ENCODE measurements around the gene LSP1.
"Not testable (repeated sequence)": the region's sequence is repeated elsewhere in the genome, so short reads cannot be mapped to it uniquely, and the experiment has no call there.

Gene LSP1, protein sequence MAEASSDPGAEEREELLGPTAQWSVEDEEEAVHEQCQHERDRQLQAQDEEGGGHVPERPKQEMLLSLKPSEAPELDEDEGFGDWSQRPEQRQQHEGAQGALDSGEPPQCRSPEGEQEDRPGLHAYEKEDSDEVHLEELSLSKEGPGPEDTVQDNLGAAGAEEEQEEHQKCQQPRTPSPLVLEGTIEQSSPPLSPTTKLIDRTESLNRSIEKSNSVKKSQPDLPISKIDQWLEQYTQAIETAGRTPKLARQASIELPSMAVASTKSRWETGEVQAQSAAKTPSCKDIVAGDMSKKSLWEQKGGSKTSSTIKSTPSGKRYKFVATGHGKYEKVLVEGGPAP

DNA sequence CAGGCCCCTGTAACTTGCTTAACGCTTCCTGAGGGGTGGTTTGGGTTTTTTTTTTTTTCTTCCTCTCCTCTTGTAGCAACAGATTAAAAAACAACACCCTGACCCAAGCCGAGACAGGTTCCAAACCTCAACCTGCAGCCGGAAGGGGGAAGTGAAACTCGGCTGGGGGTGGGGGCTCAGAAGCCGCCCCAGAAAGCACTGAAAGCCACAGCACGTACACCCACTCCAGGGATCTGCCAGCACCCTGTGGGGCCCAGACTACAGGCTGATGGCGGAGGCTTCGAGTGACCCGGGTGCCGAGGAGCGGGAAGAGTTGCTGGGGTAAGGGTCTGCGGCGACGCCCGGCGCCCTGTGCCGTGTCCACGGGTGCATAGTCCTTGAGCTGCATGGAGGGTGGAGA lies at the start of gene LSP1:
Gene LSP1, plus strand, starts transcription at position 208 of the 400 bp plus-strand sequence. Its CDS starts 61 bp downstream, at position 269.
- no peak for DNase-seq (ENCODE audit: low read depth)
- TF ChIP-seq, protein P1, sequence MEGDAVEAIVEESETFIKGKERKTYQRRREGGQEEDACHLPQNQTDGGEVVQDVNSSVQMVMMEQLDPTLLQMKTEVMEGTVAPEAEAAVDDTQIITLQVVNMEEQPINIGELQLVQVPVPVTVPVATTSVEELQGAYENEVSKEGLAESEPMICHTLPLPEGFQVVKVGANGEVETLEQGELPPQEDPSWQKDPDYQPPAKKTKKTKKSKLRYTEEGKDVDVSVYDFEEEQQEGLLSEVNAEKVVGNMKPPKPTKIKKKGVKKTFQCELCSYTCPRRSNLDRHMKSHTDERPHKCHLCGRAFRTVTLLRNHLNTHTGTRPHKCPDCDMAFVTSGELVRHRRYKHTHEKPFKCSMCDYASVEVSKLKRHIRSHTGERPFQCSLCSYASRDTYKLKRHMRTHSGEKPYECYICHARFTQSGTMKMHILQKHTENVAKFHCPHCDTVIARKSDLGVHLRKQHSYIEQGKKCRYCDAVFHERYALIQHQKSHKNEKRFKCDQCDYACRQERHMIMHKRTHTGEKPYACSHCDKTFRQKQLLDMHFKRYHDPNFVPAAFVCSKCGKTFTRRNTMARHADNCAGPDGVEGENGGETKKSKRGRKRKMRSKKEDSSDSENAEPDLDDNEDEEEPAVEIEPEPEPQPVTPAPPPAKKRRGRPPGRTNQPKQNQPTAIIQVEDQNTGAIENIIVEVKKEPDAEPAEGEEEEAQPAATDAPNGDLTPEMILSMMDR (IDR thresholded peaks at IDR 0.05; ENCODE audit: insufficient read depth, low read depth, low read length, missing control alignments), result no peak
- H3K4me3 ChIP-seq (ENCODE audit: low read length), result no peak within 1 kb of the TSS

DNA sequence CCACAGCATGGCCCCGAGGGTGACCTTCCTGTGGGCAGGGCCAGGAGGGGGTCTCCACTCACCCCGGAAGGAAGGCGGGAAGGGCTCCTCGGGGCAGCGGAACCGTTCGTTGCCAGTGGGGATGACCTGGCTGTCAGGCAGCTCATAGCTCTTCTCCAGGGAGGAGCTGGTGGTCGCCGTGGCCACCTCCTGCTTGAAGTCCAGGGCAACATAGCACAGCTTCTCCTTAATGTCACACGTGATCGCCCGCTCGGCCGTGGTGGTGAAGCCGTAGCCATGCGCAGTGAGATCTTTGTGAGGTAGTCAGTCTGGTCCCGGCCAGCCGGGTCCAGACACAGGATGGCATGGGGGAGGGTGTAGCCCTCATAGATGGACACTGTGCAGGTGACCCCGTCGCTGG lies 49.6 kb upstream of the LSP1 start:
- H3K4me3 ChIP-seq (ENCODE audit: low read length), result no peak overlapping the region
- TF ChIP-seq, protein P1 (IDR thresholded peaks at IDR 0.05; ENCODE audit: insufficient read depth, low read depth, low read length, missing control alignments), result no peak
- DNase-seq (ENCODE audit: low read depth), result no peak

DNA sequence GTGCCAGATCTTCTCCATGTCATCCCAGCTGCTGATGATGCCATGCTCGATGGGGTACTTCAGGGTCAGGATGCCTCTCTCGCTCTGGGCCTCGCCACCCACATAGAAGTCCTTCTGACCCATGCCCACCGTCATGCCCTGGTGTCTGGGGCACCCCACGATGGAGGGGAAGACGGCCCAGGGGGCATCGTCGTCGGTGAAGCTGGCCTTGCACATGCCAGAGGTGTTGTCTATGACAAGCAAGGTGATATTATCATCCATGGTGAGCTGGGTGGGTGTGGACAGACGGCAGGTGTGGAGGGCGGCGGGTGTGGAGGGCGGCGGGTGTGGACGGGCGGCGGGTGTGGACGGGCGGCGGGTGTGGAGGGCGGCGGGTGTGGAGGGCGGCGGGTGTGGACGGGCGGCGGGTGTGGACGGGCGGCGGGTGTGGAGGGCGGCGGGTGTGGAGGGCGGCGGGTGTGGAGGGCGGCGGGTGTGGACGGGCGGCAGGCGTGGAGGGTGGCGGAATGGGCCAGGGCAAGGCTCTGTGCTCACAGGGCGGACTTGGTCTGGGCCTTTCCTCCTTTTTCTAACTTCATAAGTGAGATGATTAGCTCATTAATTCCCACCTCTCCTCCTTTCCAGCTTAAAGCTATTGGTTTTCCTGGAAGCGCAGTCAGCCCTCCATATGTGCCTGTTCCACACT lies 48.9 kb upstream of the LSP1 start:
- DNase-seq (ENCODE audit: low read depth), result not testable (repeated sequence)

DNA sequence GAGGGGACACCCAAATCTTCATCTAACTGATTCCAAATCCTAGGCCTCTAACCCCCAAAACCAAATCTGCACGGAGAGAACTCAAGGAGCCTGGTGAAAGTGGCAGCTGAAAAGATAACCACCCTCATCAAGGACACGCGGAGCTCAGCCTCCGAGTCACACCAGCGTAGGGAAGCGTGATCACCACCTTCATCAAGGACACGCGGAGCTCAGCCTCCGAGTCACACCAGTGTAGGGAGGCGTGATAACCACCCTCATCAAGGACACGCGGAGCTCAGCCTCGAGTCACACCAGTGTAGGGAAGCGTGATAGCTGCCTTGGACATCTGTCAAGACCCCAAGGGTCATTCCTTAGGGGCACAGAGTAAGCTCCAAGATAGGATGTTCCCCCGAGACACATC lies 47.4 kb upstream of the LSP1 start:
- no peak for DNase-seq (ENCODE audit: low read depth)
- TF ChIP-seq, protein P1 (IDR thresholded peaks at IDR 0.05; ENCODE audit: insufficient read depth, low read depth, low read length, missing control alignments), result no peak
- no peak overlapping the region for H3K4me3 ChIP-seq (ENCODE audit: low read length)

More for the DNA sequence above, 48.9 kb upstream of the LSP1 start:
- not testable (repeated sequence) for H3K4me3 ChIP-seq (ENCODE audit: low read length)

DNA sequence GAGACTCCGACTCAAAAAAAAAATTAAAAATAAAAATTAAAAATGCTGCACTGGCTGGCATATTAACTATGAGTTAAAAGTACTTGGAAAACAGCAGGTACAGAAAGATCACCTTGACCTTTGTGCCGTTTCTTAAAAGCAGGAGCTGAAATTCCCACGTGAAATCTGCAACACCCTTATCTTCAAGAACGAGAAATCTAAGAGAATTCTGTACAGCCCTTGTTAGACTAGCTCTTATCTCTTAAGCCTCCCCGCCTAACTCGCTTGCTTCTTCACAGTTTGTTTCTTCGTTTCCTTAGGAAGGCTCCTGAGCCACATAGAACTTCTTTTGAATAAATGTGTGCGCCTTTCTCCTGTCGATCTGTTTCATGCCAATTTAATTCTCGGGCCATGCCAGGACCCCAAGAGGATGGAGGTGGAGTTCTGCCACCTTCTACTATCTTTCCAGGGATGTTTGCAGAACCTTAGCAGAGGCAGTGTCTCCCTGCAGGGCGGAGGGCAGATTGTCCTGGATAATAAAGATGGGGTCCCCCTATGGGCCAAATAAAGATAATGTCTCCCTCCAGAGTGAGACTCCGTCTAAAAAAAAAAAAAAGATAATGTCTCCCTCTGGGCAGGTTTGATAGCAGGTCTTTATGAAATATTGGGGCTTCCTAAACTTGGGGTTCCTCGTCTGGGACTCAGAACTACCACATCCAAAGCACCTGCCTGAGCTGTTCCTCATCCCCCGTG lies 45.5 kb upstream of the LSP1 start:
- TF ChIP-seq, protein P1 (IDR thresholded peaks at IDR 0.05; ENCODE audit: insufficient read depth, low read depth, low read length, missing control alignments), result no peak
- DNase-seq (ENCODE audit: low read depth), result no peak
- no peak overlapping the region for H3K4me3 ChIP-seq (ENCODE audit: low read length)

DNA sequence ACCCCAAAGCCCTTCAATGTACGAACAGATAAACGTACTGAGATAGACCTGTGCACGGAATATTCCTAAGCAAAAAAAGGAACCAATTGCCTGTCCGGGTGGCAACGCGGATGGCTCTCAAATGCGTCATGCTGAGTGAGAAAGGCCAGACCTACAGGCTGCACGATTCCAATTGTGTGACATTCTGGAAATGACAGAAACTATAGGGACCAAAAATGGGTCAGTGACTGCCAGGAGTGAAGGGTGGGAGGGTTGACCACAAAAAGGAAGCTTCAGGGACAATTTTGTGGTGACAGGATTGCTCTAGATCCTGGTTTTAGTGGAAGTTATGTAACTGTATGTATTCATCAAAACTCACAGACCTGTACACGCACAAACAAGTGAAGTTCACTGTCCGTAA lies 42.1 kb upstream of the LSP1 start:
- no peak overlapping the region for H3K4me3 ChIP-seq (ENCODE audit: low read length)
- TF ChIP-seq, protein P1 (IDR thresholded peaks at IDR 0.05; ENCODE audit: insufficient read depth, low read depth, low read length, missing control alignments), result no peak
- DNase-seq (ENCODE audit: low read depth), result no peak

DNA sequence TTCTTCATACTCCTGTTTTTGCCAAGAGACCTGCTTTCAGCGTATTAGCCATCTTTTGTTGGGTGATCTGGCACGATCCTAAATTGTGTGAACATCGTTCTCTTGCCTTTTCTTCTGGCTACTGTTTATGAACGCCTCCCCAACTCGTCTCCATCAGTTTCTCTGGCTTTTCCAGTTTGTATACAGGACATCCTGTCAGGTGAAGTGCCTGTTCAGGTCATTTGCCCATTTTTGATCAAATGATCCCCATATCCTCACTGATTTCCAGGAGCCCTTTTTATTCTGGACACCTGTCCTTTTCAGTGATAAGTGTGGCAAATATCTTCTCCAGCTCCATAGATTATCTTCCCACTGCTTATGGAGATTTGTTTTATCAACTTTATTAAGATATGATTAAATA lies 40.6 kb upstream of the LSP1 start:
- TF ChIP-seq, protein P1 (IDR thresholded peaks at IDR 0.05; ENCODE audit: insufficient read depth, low read depth, low read length, missing control alignments), result no peak
- no peak for DNase-seq (ENCODE audit: low read depth)
- H3K4me3 ChIP-seq (ENCODE audit: low read length), result no peak overlapping the region

Measured in epithelial cell of esophagus (primary cell).